Testis (tissue), 3 donors: Measurements from ENCODE around the gene DGKB. TPM values are rescaled to one million over a fixed set of nuclear protein-coding genes. Genes with fewer than 3 reads are reported as not detected.

Experiments
- DNase-seq: peaks from one replicate; pipeline ENCODE4 v3.0.0-alpha.2; 2019
- H3K27ac ChIP-seq, 2 donors: fragments of 200-600 bp; sonication (generic); one replicate each; pipeline ENCODE4 v1.5.1; 2019
- H3K27me3 ChIP-seq: fragments of 200-600 bp; sonication (generic); one replicate; pipeline ENCODE4 v1.5.1; 2019
- H3K36me3 ChIP-seq: fragments of 200-600 bp; sonication (generic); one replicate; pipeline ENCODE4 v1.5.1; 2017; ENCODE audit warnings: low read depth; ENCODE audit errors: missing control alignments
- H3K4me1 ChIP-seq: fragments of 200-600 bp; sonication (generic); one replicate; pipeline ENCODE4 v1.5.1; 2019
- H3K4me3 ChIP-seq, 2 donors: fragments of 200-600 bp; sonication (generic); one replicate each; pipeline ENCODE4 v1.5.1; 2017 to 2019
- H3K9me3 ChIP-seq: fragments of 200-600 bp; sonication (generic); one replicate; pipeline ENCODE4 v1.5.1; 2017
- CTCF ChIP-seq, 3 experiments: fragments of 450-650 bp in 2 of 3; fragments of 200-600 bp in 1 of 3; sonication (generic) in 1 of 3; IDR thresholded peaks; one replicate each; pipeline ENCODE4 v1.5.1; 2016 to 2019; ENCODE audit warnings: antibody characterized with exemption in 3 of 3, mild to moderate bottlenecking in 2 of 3, moderate library complexity in 1 of 3
- POLR2A ChIP-seq: fragments of 450-650 bp; IDR thresholded peaks from one replicate; pipeline ENCODE4 v1.6.1; 2017; ENCODE audit warnings: antibody characterized with exemption, mild to moderate bottlenecking, moderate library complexity
- WGBS, 2 donors: methylation state at CpG; one replicate each; pipeline ENCODE4 v1.1.5; 2018; 5-methylcytosine and 5-hydroxymethylcytosine counted together
- intact Hi-C: fragments of 100-400 bp; cut with DNase I; formaldehyde crosslinking; loops from one replicate; pipeline ENCODE4 v1.15.1; 2023; ENCODE audit warnings: low total_unique reads
- polyA plus RNA-seq: library from polyadenylated mRNA; stranded (reverse); fragments of 350-450 nt; fragmentation: Illumina TruSeq; extraction: RNeasy Lipid Tissue Mini Kit (QIAGEN cat#74804); gene quantifications from one replicate; pipeline ENCODE4 v1.2.3, GENCODE V29; 2014; ENCODE audit warnings: low read depth, low replicate concordance; ENCODE audit not compliant: insufficient read depth
- total RNA-seq, 2 donors: library from RNA; depleted of rRNA; stranded (reverse); fragments of >200 nt; gene quantifications; one replicate each; pipeline ENCODE4 v1.2.3, GENCODE V29; 2016

The DGKB gene
- total and polyA plus RNA-seq, 3 donors from 2014 or later, result 0.17 to 1.1 (median 0.55) TPM

- intact Hi-C loops, result no loop called here
- 82 to 91% methylated on average over 3 of the region's 3 CpGs for WGBS, 2 donors
- H3K36me3 ChIP-seq, result no peaks in the 10 kb centered on the region
- H3K4me1 ChIP-seq, result no peaks in the 10 kb centered on the region
- TF ChIP-seq POLR2A (no peak), CTCF (IDR thresholded peaks at IDR 0.05) (no peak)
- no peak overlapping the region for H3K4me3 ChIP-seq
- H3K9me3 ChIP-seq, result no peaks in the 10 kb centered on the region
- no peaks in the 10 kb centered on the region for H3K27me3 ChIP-seq
- H3K27ac ChIP-seq, result no peak overlapping the region
- DNase-seq, result no peak
Observed at GRCh38 chr7:14381306-14381705, 521.2 kb downstream of the DGKB start.

- Histone ChIP-seq H3K4me3 (no peak overlapping the region), H3K36me3 (no peaks in the 10 kb centered on the region), H3K4me1 (no peaks in the 10 kb centered on the region), H3K27me3 (no peaks in the 10 kb centered on the region), H3K9me3 (no peaks in the 10 kb centered on the region), H3K27ac (no peak overlapping the region)
- TF ChIP-seq POLR2A, result no peak
- TF ChIP-seq CTCF (IDR thresholded peaks at IDR 0.05), result no peak
- WGBS, 2 donors, result 81 to 85% methylated on average over 3 of the region's 3 CpGs
- DNase-seq, result no peak
- intact Hi-C loops, result no loop called here
Observed at GRCh38 chr7:14380881-14381280, 521.7 kb downstream of the DGKB start.

- intact Hi-C loops, result no loop called here
- H3K27me3 ChIP-seq, result no peaks in the 10 kb centered on the region
- whole genome bisulfite sequencing, 2 donors, result 46 to 53% methylated on average over 4 of the region's 4 CpGs
- no peaks in the 10 kb centered on the region for H3K36me3 ChIP-seq
- no peak overlapping the region for H3K4me3 ChIP-seq
- no peak for TF ChIP-seq POLR2A
- TF ChIP-seq CTCF (IDR thresholded peaks at IDR 0.05), result no peak
- no peaks in the 10 kb centered on the region for H3K4me1 ChIP-seq
- peak overlapping the region in 1 of 2 donors; percentile 35 for H3K27ac ChIP-seq
- DNase-seq, result no peak
- no peaks in the 10 kb centered on the region for H3K9me3 ChIP-seq
Observed at GRCh38 chr7:14377646-14378266, 524.8 kb downstream of the DGKB start.

GRCh38 chr7:14376711-14377110 is 525.8 kb downstream of the DGKB start:
- TF ChIP-seq CTCF (IDR thresholded peaks at IDR 0.05) (no peak), POLR2A (no peak)
- H3K27ac ChIP-seq, result no peak overlapping the region
- H3K9me3 ChIP-seq, result no peaks in the 10 kb centered on the region
- DNase-seq, result no peak
- intact Hi-C loops, result no loop called here
- H3K4me1 ChIP-seq, result no peaks in the 10 kb centered on the region
- no peaks in the 10 kb centered on the region for H3K27me3 ChIP-seq
- no peak overlapping the region for H3K4me3 ChIP-seq
- 54 to 61% methylated on average over 2 of the region's 2 CpGs for WGBS, 2 donors
- no peaks in the 10 kb centered on the region for H3K36me3 ChIP-seq

- no peaks in the 10 kb centered on the region for H3K4me1 ChIP-seq
- intact Hi-C loops, result no loop called here
- no peak overlapping the region for H3K27ac ChIP-seq
- H3K4me3 ChIP-seq, result no peak overlapping the region
- no peaks in the 10 kb centered on the region for H3K36me3 ChIP-seq
- 92 to 96% methylated on average over 2 of the region's 2 CpGs for WGBS, 2 donors
- no peaks in the 10 kb centered on the region for H3K27me3 ChIP-seq
- no peak for DNase-seq
- no peak for TF ChIP-seq POLR2A
- no peak for TF ChIP-seq CTCF (IDR thresholded peaks at IDR 0.05)
- H3K9me3 ChIP-seq, result no peaks in the 10 kb centered on the region
Observed at GRCh38 chr7:14375998-14376397, 526.6 kb downstream of the DGKB start.
